Measurements from ENCODE around the gene ITPKC.

GRCh38 chr19:40785526-40785925 is 68.6 kb downstream of the ITPKC start:
- TF ChIP-seq POLR2AphosphoS5 (IDR thresholded peaks at IDR 0.05) (no peak), POLR2A (IDR thresholded peaks at IDR 0.05) (no peak), EP300 (IDR thresholded peaks at IDR 0.05) (no peak), CTCF (IDR thresholded peaks at IDR 0.05) (no peak)
